ENCODE data around the gene GABRQ. TPM values are rescaled to one million over a fixed set of nuclear protein-coding genes. Genes with fewer than 3 reads are reported as not detected.
"Not testable (repeated sequence)": the region's sequence is repeated elsewhere in the genome, so short reads cannot be mapped to it uniquely, and the experiment has no call there.

GABRQ gene
- total RNA-seq, 5 donors from 2014 or later (not counting 1 experiment from before 2014, with no cell fraction given) = not detected

DNA sequence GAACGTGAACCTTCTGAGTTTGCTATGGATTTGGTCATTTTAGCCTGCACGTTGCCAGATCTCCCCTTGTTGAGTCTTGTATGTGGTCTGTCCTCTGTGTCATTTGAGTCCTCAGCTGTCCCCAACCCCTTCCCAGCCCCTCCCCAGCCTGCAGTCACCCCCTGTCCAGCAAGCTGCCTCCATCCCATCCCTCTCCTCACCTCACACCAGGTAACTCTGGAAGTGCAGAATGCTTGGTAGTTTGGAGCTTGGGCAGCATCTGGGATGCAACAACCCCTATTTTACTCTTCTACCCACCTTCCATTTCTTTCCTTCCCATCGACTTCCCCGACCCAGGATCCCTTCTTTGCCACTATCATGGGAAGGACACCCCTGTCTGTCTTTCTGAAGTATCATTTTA is 18.4 kb downstream of the GABRQ start:
- no peak overlapping the region for H3K4me3 Mint-ChIP-seq
- DNase-seq (no peak), ATAC-seq (replicated peaks in 1 of 4) (no peak)
- ChIA-PET POLR2A (interaction anchor here in 1 of 2 donors (0.5 kb wide), 1 partner anchor 55 kb away, joined by 3 read pairs; no protein-coding TSS in a partner anchor), CTCF (no interaction called here)
- H3K9me3 Mint-ChIP-seq = no peaks in the 10 kb centered on the region
- WGBS (ENCODE audit: insufficient coverage) = no CpG with 5 or more reads among the region's 4 CpGs
- H3K27ac ChIP-seq (ENCODE audit: low read length) = no peak overlapping the region
- no peaks in the 10 kb centered on the region for H3K4me1 ChIP-seq (ENCODE audit: control insufficient read depth in 1 of 2, extremely low read depth in 1 of 2, insufficient read depth in 2 of 2, low read length in 2 of 2)
- H3K27me3 Mint-ChIP-seq = peaks cover 9 to 39% of the 10 kb centered on the region in 2 donors
- H3K36me3 Mint-ChIP-seq = no peaks in the 10 kb centered on the region
- no peak overlapping the region for H3K27ac Mint-ChIP-seq
- no peaks in the 10 kb centered on the region for H3K9me3 ChIP-seq
- peaks cover 0 to 2% of the 10 kb centered on the region in 2 experiments for H3K27me3 ChIP-seq (replicated peaks in 1 of 2; ENCODE audit: control insufficient read depth in 2 of 2, extremely low read depth in 1 of 2, insufficient read depth in 2 of 2, low read length in 1 of 2)
- no peaks in the 10 kb centered on the region for H3K36me3 ChIP-seq (ENCODE audit: control insufficient read depth in 2 of 2, extremely low read depth in 1 of 2, insufficient read depth in 1 of 2, low read length in 1 of 2)
- H3K4me3 ChIP-seq (ENCODE audit: control insufficient read depth in 1 of 2, extremely low read depth in 1 of 2, low read length in 1 of 2) = no peak overlapping the region
- no peaks in the 10 kb centered on the region for H3K4me1 Mint-ChIP-seq

DNA sequence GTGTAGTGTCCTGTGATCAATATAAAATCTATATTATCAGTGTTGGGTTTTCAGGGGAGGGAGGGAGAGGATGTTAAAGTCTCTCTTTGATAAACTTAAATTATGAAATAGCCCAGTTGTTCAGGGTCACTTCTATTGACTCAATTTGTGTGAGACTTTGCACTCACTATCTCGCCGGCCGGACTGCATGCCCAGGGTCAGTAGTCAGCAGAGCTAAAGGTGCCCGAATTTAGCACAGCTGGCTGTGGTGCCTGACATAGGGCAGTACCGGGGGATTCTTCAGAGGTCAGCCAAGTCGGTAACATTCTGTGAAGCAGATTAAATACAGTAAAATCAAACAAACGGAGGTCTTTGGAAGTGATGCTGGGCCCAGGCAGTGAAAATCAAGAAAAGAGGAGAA is 19.2 kb downstream of the GABRQ start:
- Mint-ChIP-seq H3K27ac (no peak overlapping the region), H3K27me3 (peaks cover 9 to 43% of the 10 kb centered on the region in 2 donors), H3K36me3 (no peaks in the 10 kb centered on the region), H3K4me3 (no peak overlapping the region), H3K9me3 (no peaks in the 10 kb centered on the region), H3K4me1 (no peaks in the 10 kb centered on the region)
- WGBS (ENCODE audit: insufficient coverage) = 85% methylated on average over 5 of the region's 7 CpGs
- no peaks in the 10 kb centered on the region for H3K36me3 ChIP-seq (ENCODE audit: control insufficient read depth in 2 of 2, extremely low read depth in 1 of 2, insufficient read depth in 1 of 2, low read length in 1 of 2)
- H3K4me1 ChIP-seq (ENCODE audit: control insufficient read depth in 1 of 2, extremely low read depth in 1 of 2, insufficient read depth in 2 of 2, low read length in 2 of 2) = no peaks in the 10 kb centered on the region
- CTCF ChIA-PET = no interaction called here
- no peak for DNase-seq
- H3K9me3 ChIP-seq = no peaks in the 10 kb centered on the region
- no peak overlapping the region for H3K4me3 ChIP-seq (ENCODE audit: control insufficient read depth in 1 of 2, extremely low read depth in 1 of 2, low read length in 1 of 2)
- peaks cover 0 to 2% of the 10 kb centered on the region in 2 experiments for H3K27me3 ChIP-seq (replicated peaks in 1 of 2; ENCODE audit: control insufficient read depth in 2 of 2, extremely low read depth in 1 of 2, insufficient read depth in 2 of 2, low read length in 1 of 2)
- POLR2A ChIA-PET = no interaction called here
- ATAC-seq (replicated peaks in 1 of 4) = no peak
- no peak overlapping the region for H3K27ac ChIP-seq (ENCODE audit: low read length)

DNA sequence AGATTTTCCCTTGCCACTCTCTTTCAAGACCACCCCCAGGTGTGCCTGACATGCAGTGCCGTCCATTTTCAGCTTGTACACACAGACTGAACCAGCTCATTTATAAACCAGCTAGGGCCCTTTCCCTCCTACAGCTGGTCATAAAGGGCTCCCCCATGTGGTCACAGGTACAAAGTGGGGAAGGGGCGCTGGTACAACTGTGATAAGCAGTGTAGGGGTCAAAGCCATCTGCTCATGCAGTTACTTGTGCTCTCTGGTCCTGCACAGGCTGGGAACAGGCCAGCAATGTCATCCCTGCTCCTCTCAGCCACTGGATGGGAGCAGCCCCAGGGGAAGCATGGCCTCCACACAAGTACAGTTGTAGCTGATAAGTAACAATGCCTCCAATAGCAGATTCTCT is 20.6 kb downstream of the GABRQ start:
- ChIA-PET CTCF (no interaction called here), POLR2A (no interaction called here)
- no peak overlapping the region for H3K27ac ChIP-seq (ENCODE audit: low read length)
- H3K36me3 ChIP-seq (ENCODE audit: control insufficient read depth in 2 of 2, extremely low read depth in 1 of 2, insufficient read depth in 1 of 2, low read length in 1 of 2) = no peaks in the 10 kb centered on the region
- H3K9me3 Mint-ChIP-seq = no peaks in the 10 kb centered on the region
- H3K9me3 ChIP-seq = no peaks in the 10 kb centered on the region
- H3K4me3 ChIP-seq (ENCODE audit: control insufficient read depth in 1 of 2, extremely low read depth in 1 of 2, low read length in 1 of 2) = no peak overlapping the region
- no peaks in the 10 kb centered on the region for H3K36me3 Mint-ChIP-seq
- H3K27ac Mint-ChIP-seq = no peak overlapping the region
- no peak overlapping the region for H3K4me3 Mint-ChIP-seq
- H3K4me1 ChIP-seq (ENCODE audit: control insufficient read depth in 1 of 2, extremely low read depth in 1 of 2, insufficient read depth in 2 of 2, low read length in 2 of 2) = no peaks in the 10 kb centered on the region
- no peaks in the 10 kb centered on the region for H3K4me1 Mint-ChIP-seq
- H3K27me3 ChIP-seq (replicated peaks in 1 of 2; ENCODE audit: control insufficient read depth in 2 of 2, extremely low read depth in 1 of 2, insufficient read depth in 2 of 2, low read length in 1 of 2) = no peaks in the 10 kb centered on the region
- DNase-seq (no peak), ATAC-seq (replicated peaks in 1 of 4) (no peak)
- H3K27me3 Mint-ChIP-seq = peaks cover 6 to 43% of the 10 kb centered on the region in 2 donors
- no CpG with 5 or more reads among the region's 2 CpGs for WGBS (ENCODE audit: insufficient coverage)

DNA sequence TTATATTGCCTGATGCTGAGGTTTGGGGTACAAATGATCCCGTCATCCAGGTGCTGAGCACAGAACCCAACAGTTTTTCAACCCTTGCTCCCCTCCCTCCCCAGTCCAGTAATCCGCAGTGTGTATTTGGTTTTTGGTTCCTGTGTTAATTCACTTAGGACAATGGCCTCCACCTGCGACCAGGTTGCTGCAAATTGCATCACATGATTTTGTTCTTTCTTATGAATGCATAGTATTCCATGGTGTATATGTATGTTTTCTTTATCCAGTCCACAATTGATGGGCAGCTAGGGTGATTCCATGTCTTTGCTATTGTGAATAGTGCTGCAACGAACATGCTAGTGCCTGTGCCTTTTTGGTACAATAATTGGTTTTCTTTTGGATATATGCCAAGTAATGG is 25.4 kb downstream of the GABRQ start:
- ATAC-seq (replicated peaks in 1 of 4) (no peak), DNase-seq (no peak)
- ChIA-PET CTCF (no interaction called here), POLR2A (no interaction called here)
- H3K4me1 Mint-ChIP-seq = no peaks in the 10 kb centered on the region
- Histone ChIP-seq H3K4me3 (ENCODE audit: control insufficient read depth in 1 of 2, extremely low read depth in 1 of 2, low read length in 1 of 2) (no peak overlapping the region), H3K36me3 (ENCODE audit: control insufficient read depth in 2 of 2, extremely low read depth in 1 of 2, insufficient read depth in 1 of 2, low read length in 1 of 2) (no peaks in the 10 kb centered on the region), H3K9me3 (no peaks in the 10 kb centered on the region), H3K27me3 (replicated peaks in 1 of 2; ENCODE audit: control insufficient read depth in 2 of 2, extremely low read depth in 1 of 2, insufficient read depth in 2 of 2, low read length in 1 of 2) (no peaks in the 10 kb centered on the region), H3K4me1 (ENCODE audit: control insufficient read depth in 1 of 2, extremely low read depth in 1 of 2, insufficient read depth in 2 of 2, low read length in 2 of 2) (no peaks in the 10 kb centered on the region), H3K27ac (ENCODE audit: low read length) (no peak overlapping the region)
- no CpG with 5 or more reads among the region's 4 CpGs for WGBS (ENCODE audit: insufficient coverage)
- peaks cover 0 to 10% (median 10%) of the 10 kb centered on the region in 3 donors for H3K9me3 Mint-ChIP-seq
- peaks cover 2 to 41% of the 10 kb centered on the region in 2 donors for H3K27me3 Mint-ChIP-seq
- no peak overlapping the region for H3K27ac Mint-ChIP-seq
- H3K4me3 Mint-ChIP-seq = no peak overlapping the region
- H3K36me3 Mint-ChIP-seq = no peaks in the 10 kb centered on the region

DNA sequence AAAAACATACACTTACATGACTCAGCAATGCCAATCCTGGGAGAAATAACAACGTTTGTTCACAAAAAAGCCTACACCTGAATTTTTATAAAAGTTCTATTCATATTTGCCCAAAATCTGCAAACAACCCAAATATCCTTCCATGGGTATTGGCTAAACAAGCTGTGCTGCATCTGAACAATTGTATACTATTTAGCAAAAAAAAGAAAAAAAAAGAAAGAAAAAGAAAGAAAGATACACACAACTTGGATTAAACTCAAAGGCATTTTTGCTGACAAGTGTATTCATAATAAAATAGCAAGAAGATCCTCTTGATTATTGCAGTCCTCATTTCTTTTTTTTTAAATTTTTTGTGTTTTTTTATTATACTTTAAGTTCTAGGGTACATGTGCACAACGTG is 36.4 kb downstream of the GABRQ start:
- POLR2A ChIA-PET = no interaction called here
- CTCF ChIA-PET = no interaction called here
- H3K27me3 Mint-ChIP-seq = peaks cover 2 to 29% of the 10 kb centered on the region in 2 donors

DNA sequence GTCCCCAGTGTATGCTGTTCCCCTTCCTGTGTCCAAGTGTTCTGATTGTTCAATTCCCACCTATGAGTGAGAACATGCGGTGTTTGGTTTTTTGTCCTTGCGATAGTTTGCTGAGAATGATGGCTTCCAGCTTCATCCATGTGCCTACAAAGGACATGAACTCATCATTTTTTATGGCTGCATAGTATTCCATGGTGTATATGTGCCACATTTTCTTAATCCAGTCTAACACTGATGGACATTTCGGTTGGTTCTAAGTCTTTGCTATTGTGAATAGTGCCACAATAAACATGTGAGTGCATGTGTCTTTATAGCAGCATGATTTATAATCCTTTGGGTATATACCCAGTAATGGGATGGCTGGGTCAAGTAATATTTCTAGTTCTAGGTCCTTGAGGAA is 37.0 kb downstream of the GABRQ start:
- H3K4me1 Mint-ChIP-seq; H3K27me3 ChIP-seq (replicated peaks in 1 of 2; ENCODE audit: control insufficient read depth in 2 of 2, extremely low read depth in 1 of 2, insufficient read depth in 2 of 2, low read length in 1 of 2); H3K4me1 ChIP-seq (ENCODE audit: control insufficient read depth in 1 of 2, extremely low read depth in 1 of 2, insufficient read depth in 2 of 2, low read length in 2 of 2); ATAC-seq (replicated peaks in 1 of 4); POLR2A ChIA-PET; H3K4me3 Mint-ChIP-seq; H3K27ac Mint-ChIP-seq; H3K9me3 Mint-ChIP-seq; CTCF ChIA-PET; H3K9me3 ChIP-seq; H3K4me3 ChIP-seq (ENCODE audit: control insufficient read depth in 1 of 2, extremely low read depth in 1 of 2, low read length in 1 of 2); DNase-seq; H3K27ac ChIP-seq (ENCODE audit: low read length); H3K36me3 ChIP-seq (ENCODE audit: control insufficient read depth in 2 of 2, extremely low read depth in 1 of 2, insufficient read depth in 1 of 2, low read length in 1 of 2); H3K36me3 Mint-ChIP-seq: not testable (repeated sequence)
- WGBS (ENCODE audit: insufficient coverage) = no CpG with 5 or more reads among the region's 3 CpGs
- H3K27me3 Mint-ChIP-seq = peaks cover under 1 to 24% of the 10 kb centered on the region in 2 donors

More for the DNA sequence above, 36.4 kb downstream of the GABRQ start:
- Histone ChIP-seq H3K9me3 (no peaks in the 10 kb centered on the region), H3K36me3 (ENCODE audit: control insufficient read depth in 2 of 2, extremely low read depth in 1 of 2, insufficient read depth in 1 of 2, low read length in 1 of 2) (no peaks in the 10 kb centered on the region), H3K4me1 (ENCODE audit: control insufficient read depth in 1 of 2, extremely low read depth in 1 of 2, insufficient read depth in 2 of 2, low read length in 2 of 2) (no peaks in the 10 kb centered on the region), H3K27ac (ENCODE audit: low read length) (no peak overlapping the region), H3K27me3 (replicated peaks in 1 of 2; ENCODE audit: control insufficient read depth in 2 of 2, extremely low read depth in 1 of 2, insufficient read depth in 2 of 2, low read length in 1 of 2) (peaks cover 0 to 5% of the 10 kb centered on the region in 2 experiments), H3K4me3 (ENCODE audit: control insufficient read depth in 1 of 2, extremely low read depth in 1 of 2, low read length in 1 of 2) (no peak overlapping the region)
- H3K9me3 Mint-ChIP-seq = peaks cover 0 to 2% (median 0%) of the 10 kb centered on the region in 3 donors
- no peak for DNase-seq
- H3K4me3 Mint-ChIP-seq = no peak overlapping the region
- no peak overlapping the region for H3K27ac Mint-ChIP-seq
- no peaks in the 10 kb centered on the region for H3K36me3 Mint-ChIP-seq
- ATAC-seq (replicated peaks in 1 of 4) = no peak
- H3K4me1 Mint-ChIP-seq = no peaks in the 10 kb centered on the region
- no CpG with 5 or more reads among the region's 2 CpGs for WGBS (ENCODE audit: insufficient coverage)

DNA sequence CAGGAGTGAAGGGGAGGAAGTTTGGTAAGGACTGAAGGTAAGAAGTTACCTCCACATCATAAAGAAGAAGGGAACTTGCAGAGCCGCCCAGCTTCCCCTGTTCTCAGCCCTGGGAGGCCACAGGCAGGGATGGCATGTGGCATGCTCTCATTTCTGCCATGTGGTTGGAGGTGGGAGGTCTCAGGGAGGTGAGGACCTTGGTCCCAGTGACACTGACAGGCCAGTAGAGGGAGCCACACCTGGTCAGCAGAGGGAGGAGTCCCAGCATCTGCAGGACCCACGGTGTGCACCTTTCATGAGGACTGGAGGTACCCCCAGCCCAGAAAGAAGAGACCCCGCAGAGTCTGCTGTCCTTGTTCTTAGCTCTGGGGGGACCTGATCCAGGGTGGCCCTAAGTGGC is 43.3 kb downstream of the GABRQ start:
- H3K4me1 Mint-ChIP-seq; CTCF ChIA-PET; H3K27ac Mint-ChIP-seq; H3K4me1 ChIP-seq (ENCODE audit: control insufficient read depth in 1 of 2, extremely low read depth in 1 of 2, insufficient read depth in 2 of 2, low read length in 2 of 2); POLR2A ChIA-PET; H3K4me3 Mint-ChIP-seq; H3K27ac ChIP-seq (ENCODE audit: low read length); H3K9me3 ChIP-seq; H3K36me3 ChIP-seq (ENCODE audit: control insufficient read depth in 2 of 2, extremely low read depth in 1 of 2, insufficient read depth in 1 of 2, low read length in 1 of 2); DNase-seq; H3K27me3 Mint-ChIP-seq; H3K27me3 ChIP-seq (replicated peaks in 1 of 2; ENCODE audit: control insufficient read depth in 2 of 2, extremely low read depth in 1 of 2, insufficient read depth in 2 of 2, low read length in 1 of 2); ATAC-seq (replicated peaks in 1 of 4); H3K9me3 Mint-ChIP-seq; H3K36me3 Mint-ChIP-seq; H3K4me3 ChIP-seq (ENCODE audit: control insufficient read depth in 1 of 2, extremely low read depth in 1 of 2, low read length in 1 of 2): not testable (repeated sequence)
- no CpG with 5 or more reads among the region's 3 CpGs for WGBS (ENCODE audit: insufficient coverage)
